HepG2 (cell line): Measurements from ENCODE around the gene PARP3. TPM values are rescaled to one million over a fixed set of nuclear protein-coding genes. Genes with fewer than 3 reads are reported as not detected.

Source experiments
- ATAC-seq: fragments of 200-7000 bp; cut with Tn5 transposase; 3 replicates; pipeline ENCODE4 v1.9.1; 2020; ENCODE audit warnings: mild to moderate bottlenecking, moderate library complexity
- BruUV-seq: library from RNA; stranded (reverse); fragments of 400-500 nt; replicated peaks from 2 replicates; lab custom pipeline; 2021; lab: Mats Ljungman, UMichigan
- CTCF ChIA-PET: fragments of 300-600 bp; formaldehyde crosslinking; extraction: SDS; loops from one replicate; lab custom pipeline; 2021; ENCODE audit warnings: low total read pairs, inconsistent platforms, low intra/inter-chr PET ratio; lab: Yijun Ruan, JAX
- POLR2A ChIA-PET: fragments of 350-600 bp; sonication (Branson Sonifier 250); formaldehyde crosslinking; loops from one replicate; lab custom pipeline; 2020; ENCODE audit warnings: antibody characterized with exemption, inconsistent platforms; lab: Yijun Ruan, JAX
- DNase-seq: peaks from one replicate; pipeline ENCODE4 v3.0.0-alpha.2; 2015; ENCODE audit warnings: low spot score
- FAIRE-seq: peaks from 3 replicates; lab custom pipeline; 2011; peaks lifted over from hg19 to GRCh38; lab: Jason Lieb, UNC
- H2AFZ ChIP-seq: one replicate; pipeline ENCODE4 v1.6.1; 2011; ENCODE audit warnings: low read length, inconsistent platforms
- H3K27ac ChIP-seq: fragments of 300-600 bp; 3 replicates; pipeline ENCODE4 v1.8.0; 2011; ENCODE audit warnings: mixed run types, mild to moderate bottlenecking, mixed read lengths, low read length, inconsistent platforms; ENCODE audit not compliant: insufficient read depth; ENCODE audit errors: extremely low read length
- H3K27me3 ChIP-seq, 2 experiments: fragments of 200-600 bp in 1 of 2; 2 replicates in 1 of 2; 3 replicates in 1 of 2; pipeline versions ENCODE4 v1.6.0 to v1.8.0; 2011; ENCODE audit warnings: low read length in 2 of 2, mild to moderate bottlenecking in 2 of 2, moderate library complexity in 2 of 2, inconsistent platforms in 1 of 2; ENCODE audit not compliant: insufficient read depth in 2 of 2, control insufficient read depth in 1 of 2
- H3K36me3 ChIP-seq, 2 experiments: fragments of 200-600 bp in 1 of 2; replicated peaks in 1 of 2; 2 replicates in 1 of 2; 3 replicates in 1 of 2; pipeline versions ENCODE4 v1.5.1 to v1.8.0; 2011; ENCODE audit warnings: low read length in 2 of 2, inconsistent platforms in 1 of 2; ENCODE audit not compliant: insufficient read depth in 2 of 2, control insufficient read depth in 1 of 2
- H3K4me1 ChIP-seq: 2 replicates; pipeline ENCODE4 v1.5.1; 2012; ENCODE audit warnings: low read length, inconsistent platforms; ENCODE audit not compliant: insufficient read depth
- H3K4me2 ChIP-seq: 2 replicates; pipeline ENCODE4 v1.6.0; 2011; ENCODE audit warnings: low read depth, low read length, inconsistent platforms
- H3K4me3 ChIP-seq, 3 experiments: fragments of 200-600 bp in 1 of 3; sonication (generic), shearing (Covaris generic) in 1 of 3; replicated peaks in 1 of 3; 2 replicates each; pipeline ENCODE4 v1.5.1; 2011 to 2016; ENCODE audit warnings: low read length in 3 of 3, inconsistent platforms in 2 of 3, low read depth in 2 of 3, mild to moderate bottlenecking in 2 of 3, control low read depth in 1 of 3, mixed read lengths in 1 of 3; ENCODE audit not compliant: insufficient read depth in 1 of 3
- H3K79me2 ChIP-seq: one replicate; pipeline ENCODE4 v1.6.1; 2011; ENCODE audit warnings: low read length, inconsistent platforms; ENCODE audit not compliant: insufficient read depth
- H3K9ac ChIP-seq: 2 replicates; pipeline ENCODE4 v1.6.0; 2011; ENCODE audit warnings: mild to moderate bottlenecking, low read depth, low read length, inconsistent platforms; ENCODE audit not compliant: insufficient read depth
- H3K9me3 ChIP-seq: 2 replicates; pipeline ENCODE4 v1.5.1; 2012; ENCODE audit warnings: mild to moderate bottlenecking, low read length
- H4K20me1 ChIP-seq: 2 replicates; pipeline ENCODE4 v1.6.0; 2011; ENCODE audit warnings: inconsistent platforms, mild to moderate bottlenecking, low read length, moderate library complexity; ENCODE audit not compliant: insufficient read depth
- ARID3A ChIP-seq: IDR thresholded peaks from 2 replicates; pipeline ENCODE4 v1.6.1; 2012; ENCODE audit warnings: low read depth, low read length, improper control_type of control experiment
- DMTF1 ChIP-seq: sonication (generic); formaldehyde crosslinking; IDR thresholded peaks from 2 replicates; pipeline ENCODE4 v1.4.0; 2020; ENCODE audit warnings: mild to moderate bottlenecking, missing genetic modification reagents
- DR1 ChIP-seq: sonication (generic); formaldehyde crosslinking; IDR thresholded peaks from 2 replicates; pipeline ENCODE4 v1.8.0; 2021; ENCODE audit warnings: mild to moderate bottlenecking, missing genetic modification reagents, inconsistent platforms
- MAFK ChIP-seq, 2 experiments: IDR thresholded peaks in 1 of 2; conservative IDR thresholded peaks in 1 of 2; 2 replicates each; pipeline ENCODE4 v1.6.1; 2011; ENCODE audit warnings: improper control_type of control experiment in 2 of 2, low read length in 2 of 2
- NFIC ChIP-seq: IDR thresholded peaks from 2 replicates; pipeline ENCODE4 v1.6.1; 2012; ENCODE audit warnings: mild to moderate bottlenecking, low read length, inconsistent platforms
- ZBTB3 ChIP-seq: sonication (generic); formaldehyde crosslinking; IDR thresholded peaks from 2 replicates; pipeline ENCODE4 v1.4.0; 2020; ENCODE audit warnings: low read depth, mild to moderate bottlenecking, moderate library complexity, missing genetic modification reagents, borderline replicate concordance
- ZHX1 ChIP-seq: sonication (generic); formaldehyde crosslinking; IDR thresholded peaks from 2 replicates; pipeline ENCODE4 v1.8.1; 2022; ENCODE audit warnings: low read depth, mild to moderate bottlenecking, missing genetic modification reagents
- ZNF646 ChIP-seq: sonication (generic); formaldehyde crosslinking; IDR thresholded peaks from 2 replicates; pipeline ENCODE4 v1.9.0; 2021; ENCODE audit warnings: mild to moderate bottlenecking, missing genetic modification reagents
- WGBS: methylation state at CpG from one replicate; pipeline ENCODE4 v1.1.6; 2017; ENCODE audit warnings: low lambda C conversion rate; 5-methylcytosine and 5-hydroxymethylcytosine counted together
- in situ Hi-C: cut with HindIII; loops from 2 replicates; pipeline ENCODE4 v1.10.0; 2017; ENCODE audit warnings: low pct_unique_long_range_greater_than_20kb; ENCODE audit not compliant: extremely low pct_ligation_motif_present
- intact Hi-C: fragments of 100-400 bp; cut with micrococcal nuclease; formaldehyde crosslinking; loops from one replicate; pipeline ENCODE4 v1.10.0; 2022; ENCODE audit not compliant: unreplicated experiment
- polyA plus RNA-seq, 8 experiments: library from polyadenylated mRNA; depleted of rRNA in 3 of 8; stranded (reverse) in 7 of 8; unstranded in 1 of 8; fragments of >200 nt; fragmentation: Illumina TruSeq in 4 of 8; extraction: Trizol in 4 of 8; gene quantifications; 2 replicates each; pipeline versions ENCODE4 v1.2.1 to v1.2.3, GENCODE V29; 2011 to 2016; ENCODE audit warnings: low read depth in 4 of 8, missing spikeins in 1 of 8, mixed read lengths in 1 of 8; ENCODE audit not compliant: insufficient read depth in 1 of 8
- total RNA-seq, 5 experiments: library from RNA; depleted of rRNA; stranded (reverse); fragments of >200 nt; fragmentation: Illumina TruSeq; extraction: Trizol; gene quantifications; 2 replicates each; pipeline ENCODE4 v1.2.3, GENCODE V29; 2016; ENCODE audit warnings: low read depth in 1 of 5

The PARP3 gene
- total and polyA plus RNA-seq, 2 of the 13 experiments (the other 11 are each of a cell fraction or from before 2014, with no cell fraction given) = 11.2 to 21.5 TPM

GRCh38 chr3:51953445-51953844, 11.3 kb downstream of the PARP3 start:
- TF ChIP-seq ZNF646 (CRISPR knock-in tag) (no peak), ARID3A (no peak), DR1 (CRISPR knock-in tag) (no peak), NFIC (no peak), MAFK (conservative IDR thresholded peaks at IDR 0.05 in 1 of 2, IDR thresholded peaks at IDR 0.05 in 1 of 2; ENCODE audit: low read length in 2 of 2) (peak; percentile 15 to 29; a peak in 1 of 4 replicates), DMTF1 (no peak), ZBTB3 (CRISPR knock-in tag) (no peak), ZHX1 (CRISPR knock-in tag) (no peak)
- BruUV-seq = no TSS peak

More at GRCh38 chr3:51953445-51953844, 11.3 kb downstream of the PARP3 start:
- no peak overlapping the region for H3K4me3 ChIP-seq
- ChIA-PET CTCF (no interaction called here), POLR2A (interaction anchor here (2.0 kb wide), 1 partner anchor 11 kb away, joined by 5 read pairs; no protein-coding TSS in a partner anchor)
- H3K9me3 ChIP-seq = no peaks in the 10 kb centered on the region
- H3K9ac ChIP-seq = no peak overlapping the region
- intact Hi-C loops = no loop called here
- FAIRE-seq = no peak
- peaks cover 20% of the 10 kb centered on the region for H3K4me1 ChIP-seq
- WGBS = 30% methylated on average over 3 of the region's 3 CpGs
- no peak for DNase-seq
- no peaks in the 10 kb centered on the region for H4K20me1 ChIP-seq
- H3K36me3 ChIP-seq = peaks cover 0 to 5% of the 10 kb centered on the region in 2 experiments; a peak in 1 of 5 replicates
- no peak overlapping the region for H3K27ac ChIP-seq
- ATAC-seq = no peak
- in situ Hi-C loops = no loop called here
- H3K79me2 ChIP-seq = no peaks in the 10 kb centered on the region
- H3K27me3 ChIP-seq = no peaks in the 10 kb centered on the region
- H3K4me2 ChIP-seq = no peak overlapping the region
- H2AFZ ChIP-seq = no peak overlapping the region
